ENCODE measurements around the gene KCND2.
"Not testable (repeated sequence)": the region's sequence is repeated elsewhere in the genome, so short reads cannot be mapped to it uniquely, and the experiment has no call there.

Gene KCND2

GRCh38 chr7:120588862-120589261 lies 315.9 kb downstream of the KCND2 start:
- no peak for DNase-seq

- no peak for DNase-seq
These were observed 327.6 kb downstream of the KCND2 start for GRCh38 chr7:120600607-120601006.

GRCh38 chr7:120603366-120603765 lies 330.4 kb downstream of the KCND2 start:
- no peak for DNase-seq

GRCh38 chr7:120609136-120609753 lies 336.3 kb downstream of the KCND2 start:
- DNase-seq: no peak

- no peak for DNase-seq
These were observed 339.0 kb downstream of the KCND2 start for GRCh38 chr7:120611975-120612374.

- DNase-seq: no peak
These were observed 342.7 kb downstream of the KCND2 start for GRCh38 chr7:120615703-120616102.

GRCh38 chr7:120617275-120617674 lies 344.3 kb downstream of the KCND2 start:
- no peak for DNase-seq

GRCh38 chr7:120628251-120628650 lies 355.3 kb downstream of the KCND2 start:
- no peak for DNase-seq

GRCh38 chr7:120639884-120640283 lies 366.9 kb downstream of the KCND2 start:
- DNase-seq: no peak

GRCh38 chr7:120645966-120646365 lies 373.0 kb downstream of the KCND2 start:
- no peak for DNase-seq

- DNase-seq: no peak
These were observed 381.3 kb downstream of the KCND2 start for GRCh38 chr7:120654241-120654640.

GRCh38 chr7:120658516-120658915 lies 385.5 kb downstream of the KCND2 start:
- no peak for DNase-seq

GRCh38 chr7:120662291-120662690 lies 389.3 kb downstream of the KCND2 start:
- no peak for DNase-seq

GRCh38 chr7:120665068-120665467 lies 392.1 kb downstream of the KCND2 start:
- no peak for DNase-seq

- no peak for DNase-seq
These were observed 402.1 kb downstream of the KCND2 start for GRCh38 chr7:120675076-120675475.

GRCh38 chr7:120677535-120677934 lies 404.6 kb downstream of the KCND2 start:
- DNase-seq: no peak

- DNase-seq: no peak
These were observed 408.0 kb downstream of the KCND2 start for GRCh38 chr7:120680985-120681384.

- DNase-seq: no peak
These were observed 411.5 kb downstream of the KCND2 start for GRCh38 chr7:120684463-120684862.

GRCh38 chr7:120691915-120692314 lies 418.9 kb downstream of the KCND2 start:
- no peak for DNase-seq

GRCh38 chr7:120695848-120696247 lies 422.9 kb downstream of the KCND2 start:
- no peak for DNase-seq

- no peak for DNase-seq
These were observed 427.8 kb downstream of the KCND2 start for GRCh38 chr7:120700796-120701195.

- DNase-seq: not testable (repeated sequence)
These were observed 429.4 kb downstream of the KCND2 start for GRCh38 chr7:120702408-120702807.

GRCh38 chr7:120703585-120704240 lies 430.7 kb downstream of the KCND2 start:
- DNase-seq: no peak

- no peak for DNase-seq
These were observed 436.4 kb downstream of the KCND2 start for GRCh38 chr7:120709252-120709971.
